A549 (cell line): ENCODE results near the gene DYNC2H1.

ENCODE experiments used
- BHLHE40 ChIP-seq: IDR thresholded peaks from 2 replicates; pipeline ENCODE4 v1.6.1; 2012; ENCODE audit warnings: low read depth, low read length, inconsistent platforms
- CEBPB ChIP-seq, 2 experiments: fragments of >200 bp in 1 of 2; sonication (Bioruptor Twin) in 1 of 2; formaldehyde crosslinking in 1 of 2; IDR thresholded peaks; 2 replicates each; pipeline ENCODE4 v1.6.1; 2012 to 2016
- CTCF ChIP-seq: fragments of >200 bp; sonication (Bioruptor Twin); formaldehyde crosslinking; IDR thresholded peaks from 3 replicates; pipeline ENCODE4 v1.5.1; 2016
- EP300 ChIP-seq, 2 experiments: fragments of >200 bp; sonication (Bioruptor Twin); formaldehyde crosslinking; IDR thresholded peaks; 2 replicates in 1 of 2; 3 replicates in 1 of 2; pipeline ENCODE4 v1.6.1; 2016 to 2017
- NFE2L2 ChIP-seq: fragments of 150-350 bp; conservative IDR thresholded peaks from 2 replicates; pipeline ENCODE4 v1.6.1; 2014; ENCODE audit warnings: low read length
- NPAS2 ChIP-seq: fragments of 250-450 bp; sonication (Bioruptor Pico); IDR thresholded peaks from 2 replicates; pipeline ENCODE4 v1.8.0; 2022; ENCODE audit warnings: mild to moderate bottlenecking, moderate library complexity, borderline replicate concordance
- NR3C1 ChIP-seq: fragments of >200 bp; sonication (Bioruptor Twin); formaldehyde crosslinking; IDR thresholded peaks from 3 replicates; pipeline ENCODE4 v1.6.1; 2017
- POLR2A ChIP-seq: IDR thresholded peaks from 2 replicates; pipeline ENCODE4 v1.6.1; 2012; ENCODE audit warnings: mild to moderate bottlenecking, low read length
- REST ChIP-seq: fragments of 200-600 bp; sonication (generic); IDR thresholded peaks from 2 replicates; pipeline ENCODE4 v1.6.1; 2016; ENCODE audit warnings: antibody characterized with exemption, mild to moderate bottlenecking, moderate library complexity
- USF2 ChIP-seq: fragments of 450-650 bp; IDR thresholded peaks from 2 replicates; pipeline ENCODE4 v1.6.1; 2014; ENCODE audit warnings: antibody characterized with exemption

GRCh38 chr11:103284260-103284659, 175.0 kb downstream of the DYNC2H1 start:
- TF ChIP-seq CEBPB (IDR thresholded peaks at IDR 0.05): no peak
- TF ChIP-seq NPAS2: no peak
- TF ChIP-seq NR3C1: no peak
- TF ChIP-seq POLR2A: no peak
- no peak for TF ChIP-seq BHLHE40
- TF ChIP-seq CTCF: no peak
- TF ChIP-seq EP300 (IDR thresholded peaks at IDR 0.05): no peak
- no peak for TF ChIP-seq NFE2L2
- no peak for TF ChIP-seq REST
- no peak for TF ChIP-seq USF2
